MM.1S (cell line): ENCODE data around the gene FOXN3.

Experiments used
- DNase-seq: peaks from one replicate; pipeline ENCODE4 v3.0.0-alpha.2; 2015
- H2AFZ ChIP-seq: fragments of 300-600 bp; sonication (generic); 2 replicates; pipeline ENCODE4 v1.6.0; 2016; ENCODE audit warnings: antibody characterized with exemption, low read length
- H3F3A ChIP-seq: fragments of 300-600 bp; sonication (generic); 2 replicates; pipeline ENCODE4 v1.6.1; 2016; ENCODE audit warnings: mild to moderate bottlenecking, antibody characterized with exemption, low read length, moderate library complexity, mixed read lengths; ENCODE audit not compliant: insufficient read depth
- H3K27ac ChIP-seq: fragments of 300-600 bp; sonication (generic); 2 replicates; pipeline ENCODE4 v1.5.1; 2016; ENCODE audit warnings: mild to moderate bottlenecking, low read length
- H3K27me3 ChIP-seq: fragments of 300-600 bp; sonication (generic); replicated peaks from 2 replicates; pipeline ENCODE4 v1.6.0; 2016; ENCODE audit warnings: low read length; ENCODE audit not compliant: insufficient read depth
- H3K36me3 ChIP-seq: fragments of 300-600 bp; sonication (generic); replicated peaks from 2 replicates; pipeline ENCODE4 v1.6.1; 2016; ENCODE audit warnings: mild to moderate bottlenecking, low read length, mixed read lengths; ENCODE audit not compliant: insufficient read depth
- H3K4me1 ChIP-seq: fragments of 300-600 bp; sonication (generic); 2 replicates; pipeline ENCODE4 v1.6.1; 2016; ENCODE audit warnings: low read length, mixed read lengths
- H3K4me2 ChIP-seq: fragments of 300-600 bp; sonication (generic); 2 replicates; pipeline ENCODE4 v1.6.0; 2016; ENCODE audit warnings: low read depth, low read length
- H3K4me3 ChIP-seq: fragments of 300-600 bp; sonication (generic); 2 replicates; pipeline ENCODE4 v1.5.1; 2016; ENCODE audit warnings: low read length, mixed read lengths
- H3K79me2 ChIP-seq: fragments of 300-600 bp; sonication (generic); 2 replicates; pipeline ENCODE4 v1.6.1; 2016; ENCODE audit warnings: mixed run types, low read length, mixed read lengths
- H3K9ac ChIP-seq: fragments of 300-600 bp; sonication (generic); 2 replicates; pipeline ENCODE4 v1.6.1; 2016; ENCODE audit warnings: low read length, mixed read lengths
- H3K9me2 ChIP-seq: fragments of 300-600 bp; sonication (generic); replicated peaks from 2 replicates; pipeline ENCODE4 v1.6.1; 2016; ENCODE audit warnings: mild to moderate bottlenecking, low read length, mixed read lengths; ENCODE audit not compliant: insufficient read depth
- H3K9me3 ChIP-seq: fragments of 300-600 bp; sonication (generic); replicated peaks from 2 replicates; pipeline ENCODE4 v1.6.1; 2016; ENCODE audit warnings: mild to moderate bottlenecking, low read length, mixed read lengths; ENCODE audit not compliant: insufficient read depth
- H4K20me1 ChIP-seq: fragments of 300-600 bp; sonication (generic); 2 replicates; pipeline ENCODE4 v1.6.1; 2016; ENCODE audit warnings: mild to moderate bottlenecking, low read length, moderate library complexity, mixed read lengths; ENCODE audit not compliant: insufficient read depth
- CTCF ChIP-seq: fragments of 300-600 bp; sonication (generic); IDR thresholded peaks from 2 replicates; pipeline ENCODE4 v1.5.1; 2016; ENCODE audit warnings: antibody characterized with exemption, low read length, mixed read lengths
- EZH2 ChIP-seq: fragments of 300-600 bp; sonication (generic); optimal IDR thresholded peaks from 2 replicates; pipeline ENCODE3; 2017; ENCODE audit warnings: low read depth, mild to moderate bottlenecking, antibody characterized with exemption, low read length, mixed read lengths
- EZH2phosphoT487 ChIP-seq: fragments of 300-600 bp; sonication (generic); IDR thresholded peaks from 2 replicates; pipeline ENCODE4 v1.6.1; 2018; ENCODE audit warnings: antibody characterized with exemption, low read length

Gene FOXN3

GRCh38 chr14:89399594-89400068 is 17.4 kb downstream of the FOXN3 start:
- H2AFZ ChIP-seq, result no peak overlapping the region
- no peak overlapping the region for H3K27ac ChIP-seq
- no peaks in the 10 kb centered on the region for H3K36me3 ChIP-seq
- H3K9ac ChIP-seq, result no peak overlapping the region
- no peak overlapping the region for H3K4me2 ChIP-seq
- no peaks in the 10 kb centered on the region for H3K9me3 ChIP-seq
- no peak for DNase-seq
- no peak for TF ChIP-seq CTCF
- TF ChIP-seq EZH2phosphoT487, result no peak
- TF ChIP-seq EZH2, result no peak
- H3K4me3 ChIP-seq, result no peak overlapping the region
- no peaks in the 10 kb centered on the region for H3F3A ChIP-seq
- H3K79me2 ChIP-seq, result peaks cover 87% of the 10 kb centered on the region
- H3K27me3 ChIP-seq, result no peaks in the 10 kb centered on the region
- no peaks in the 10 kb centered on the region for H3K4me1 ChIP-seq
- no peaks in the 10 kb centered on the region for H3K9me2 ChIP-seq
- no peaks in the 10 kb centered on the region for H4K20me1 ChIP-seq

- H3K79me2 ChIP-seq, result peaks cover 90% of the 10 kb centered on the region
- no peak overlapping the region for H3K4me3 ChIP-seq
- H3K27ac ChIP-seq, result no peak overlapping the region
- no peaks in the 10 kb centered on the region for H3F3A ChIP-seq
- H4K20me1 ChIP-seq, result no peaks in the 10 kb centered on the region
- DNase-seq, result no peak
- H3K4me1 ChIP-seq, result no peaks in the 10 kb centered on the region
- no peaks in the 10 kb centered on the region for H3K9me3 ChIP-seq
- H3K9me2 ChIP-seq, result no peaks in the 10 kb centered on the region
- H3K36me3 ChIP-seq, result no peaks in the 10 kb centered on the region
- H2AFZ ChIP-seq, result no peak overlapping the region
- no peak overlapping the region for H3K4me2 ChIP-seq
- no peaks in the 10 kb centered on the region for H3K27me3 ChIP-seq
- TF ChIP-seq EZH2 (no peak), EZH2phosphoT487 (no peak), CTCF (no peak)
- no peak overlapping the region for H3K9ac ChIP-seq
Measured at GRCh38 chr14:89399157-89399556, 17.9 kb downstream of the FOXN3 start.

- Histone ChIP-seq H3K27ac (no peak overlapping the region), H3K27me3 (no peaks in the 10 kb centered on the region), H3K9ac (no peak overlapping the region), H3F3A (no peaks in the 10 kb centered on the region), H3K4me1 (no peaks in the 10 kb centered on the region), H3K79me2 (peaks cover 87% of the 10 kb centered on the region), H3K36me3 (no peaks in the 10 kb centered on the region), H3K9me2 (no peaks in the 10 kb centered on the region), H3K4me3 (no peak overlapping the region), H3K9me3 (no peaks in the 10 kb centered on the region), H3K4me2 (no peak overlapping the region), H4K20me1 (no peaks in the 10 kb centered on the region), H2AFZ (no peak overlapping the region)
- TF ChIP-seq EZH2, result no peak
- TF ChIP-seq CTCF, result no peak
- no peak for TF ChIP-seq EZH2phosphoT487
- no peak for DNase-seq
Measured at GRCh38 chr14:89397569-89398230, 19.3 kb downstream of the FOXN3 start.
